NCI-H460 (cell line): Measurements from ENCODE around the gene IMPDH1. TPM values are rescaled to one million over a fixed set of nuclear protein-coding genes. Genes with fewer than 3 reads are reported as not detected.

Experiments
- small RNA-seq, 2 experiments: library from RNA; depleted of rRNA; stranded (forward); fragments of <200 nt; gene quantifications; one replicate each; pipeline ENCODE3, GENCODE V24; 2014
- total RNA-seq: library from RNA; depleted of rRNA; stranded (reverse); fragments of >200 nt; shearing (Covaris generic); gene quantifications from 2 replicates; pipeline ENCODE4 v1.2.3, GENCODE V29; 2014; rRNA removed

Gene IMPDH1
- total RNA-seq, 1 experiment from 2014 or later, result 88.9 TPM

Small RNA genes lying within 50 kb of the gene (small RNA-seq; reads per million reads assigned to genes)
- gene AC010655.1, result 0 reads per million in 2 experiments
- 0 reads per million in 2 experiments for gene RNU7-27P
- gene RNU7-54P, result 0 reads per million in 2 experiments

Other genes with a start within 250 kb of the IMPDH1 start
- gene LEP, start 168.7 kb downstream of the IMPDH1 start, total RNA-seq, result not detected in 2 replicates
- gene RBM28, start 66.1 kb downstream of the IMPDH1 start, total RNA-seq, result 30.0 and 31.0 TPM in 2 replicates
- 0.27 and 0.38 TPM in 2 replicates for gene PRRT4, start 48.3 kb downstream of the IMPDH1 start, total RNA-seq
- gene HILPDA, start 45.9 kb upstream of the IMPDH1 start, total RNA-seq, result 16.1 and 21.6 TPM in 2 replicates
- gene METTL2B, start 66.8 kb upstream of the IMPDH1 start, total RNA-seq, result 44.0 and 44.8 TPM in 2 replicates